DND-41 (cell line): ENCODE results near the gene PRR35.

Experiments used
- ATAC-seq: fragments of 200-7000 bp; cut with Tn5 transposase; 3 replicates; pipeline ENCODE4 v1.9.1; 2021; ENCODE audit warnings: low read depth; ENCODE audit not compliant: insufficient read depth
- DNase-seq: peaks from one replicate; pipeline ENCODE4 v3.0.0-alpha.2; 2020
- H2AFZ ChIP-seq: 2 replicates; pipeline ENCODE4 v1.6.0; 2012; ENCODE audit warnings: low read depth, low read length
- H3K27ac ChIP-seq: 2 replicates; pipeline ENCODE4 v1.5.1; 2012; ENCODE audit warnings: low read length, inconsistent platforms
- H3K27me3 ChIP-seq: fragments of 200-600 bp; sonication (generic); 2 replicates; pipeline ENCODE4 v1.6.0; 2012; ENCODE audit warnings: low read length, mild to moderate bottlenecking, inconsistent platforms; ENCODE audit not compliant: insufficient read depth, poor library complexity
- H3K36me3 ChIP-seq: 2 replicates; pipeline ENCODE4 v1.5.1; 2012; ENCODE audit warnings: low read length, inconsistent platforms; ENCODE audit not compliant: insufficient read depth
- H3K4me1 ChIP-seq: 2 replicates; pipeline ENCODE4 v1.5.1; 2012; ENCODE audit warnings: mild to moderate bottlenecking, low read length; ENCODE audit not compliant: insufficient read depth
- H3K4me2 ChIP-seq: 2 replicates; pipeline ENCODE4 v1.6.0; 2012; ENCODE audit warnings: mild to moderate bottlenecking, moderate library complexity, low read length, inconsistent platforms; ENCODE audit not compliant: insufficient read depth
- H3K4me3 ChIP-seq, 2 experiments: fragments of 200-600 bp in 1 of 2; shearing (Covaris generic) in 1 of 2; 2 replicates each; pipeline ENCODE4 v1.5.1; 2012 to 2016; ENCODE audit warnings: inconsistent platforms in 2 of 2, low read length in 2 of 2, mild to moderate bottlenecking in 2 of 2, low read depth in 1 of 2, moderate library complexity in 1 of 2
- H3K79me2 ChIP-seq: 2 replicates; pipeline ENCODE4 v1.6.0; 2012; ENCODE audit warnings: low read length, inconsistent platforms; ENCODE audit not compliant: insufficient read depth
- H3K9ac ChIP-seq: 2 replicates; pipeline ENCODE4 v1.6.0; 2012; ENCODE audit warnings: low read depth, mild to moderate bottlenecking, inconsistent platforms, low read length, moderate library complexity
- H3K9me3 ChIP-seq: 2 replicates; pipeline ENCODE4 v1.5.1; 2012; ENCODE audit warnings: low read length, moderate library complexity, mild to moderate bottlenecking, inconsistent platforms; ENCODE audit not compliant: insufficient read depth, severe bottlenecking
- H4K20me1 ChIP-seq: 2 replicates; pipeline ENCODE4 v1.6.0; 2012; ENCODE audit warnings: low read length; ENCODE audit not compliant: insufficient read depth
- EZH2 ChIP-seq: IDR thresholded peaks from 3 replicates; pipeline ENCODE4 v1.6.1; 2012; ENCODE audit warnings: borderline replicate concordance, low read depth, mild to moderate bottlenecking, moderate library complexity, low read length, inconsistent platforms; ENCODE audit not compliant: severe bottlenecking
- TF ChIP-seq, protein P1 (sequence below): IDR thresholded peaks from 2 replicates; pipeline ENCODE4 v1.5.1; 2012; ENCODE audit warnings: borderline replicate concordance, low read length, moderate library complexity, mild to moderate bottlenecking; ENCODE audit not compliant: poor library complexity, severe bottlenecking; ENCODE audit errors: extremely low read depth

Gene PRR35

DNA sequence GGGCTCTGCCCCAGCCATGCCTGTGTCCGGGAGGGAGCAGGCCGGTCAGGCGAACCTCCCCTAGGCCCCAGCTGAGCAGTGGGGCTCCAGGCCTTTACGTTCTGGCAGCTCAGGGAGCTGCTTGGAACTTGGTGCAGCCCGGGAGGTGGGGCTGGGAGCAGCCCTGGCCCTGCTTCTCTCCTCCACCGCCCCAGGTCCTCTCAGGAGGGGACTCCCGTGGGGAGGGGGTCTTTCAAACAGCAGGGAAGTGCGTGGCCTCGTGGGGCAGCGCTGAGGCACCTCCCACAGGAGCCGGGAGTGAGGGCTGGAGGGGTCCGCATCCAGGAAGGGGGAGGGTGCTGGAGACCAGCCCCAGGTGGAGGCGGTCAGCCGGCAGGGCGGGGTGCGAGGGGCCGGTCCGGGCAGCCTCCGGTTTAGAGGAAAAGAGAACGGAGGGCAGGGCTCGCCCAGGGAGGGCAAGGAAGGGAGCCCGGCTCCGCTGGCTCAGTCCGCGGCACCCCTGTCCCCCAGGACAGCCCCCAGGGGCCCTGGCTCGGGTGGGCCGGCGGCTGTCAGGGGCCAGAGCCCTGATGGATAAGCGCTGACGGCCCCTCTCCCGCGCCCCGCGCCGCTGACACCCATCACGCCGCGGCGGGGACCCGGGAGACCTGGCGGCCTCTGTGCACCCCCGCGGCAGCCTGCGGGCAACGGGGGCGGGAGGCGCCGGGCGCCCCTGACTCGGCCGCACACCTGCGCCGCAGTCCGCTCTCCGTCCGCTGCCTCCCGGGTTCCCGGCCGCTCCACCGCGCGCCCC lies 587 bp upstream of the PRR35 start:
- no peak for TF ChIP-seq EZH2
- TF ChIP-seq, protein P1, sequence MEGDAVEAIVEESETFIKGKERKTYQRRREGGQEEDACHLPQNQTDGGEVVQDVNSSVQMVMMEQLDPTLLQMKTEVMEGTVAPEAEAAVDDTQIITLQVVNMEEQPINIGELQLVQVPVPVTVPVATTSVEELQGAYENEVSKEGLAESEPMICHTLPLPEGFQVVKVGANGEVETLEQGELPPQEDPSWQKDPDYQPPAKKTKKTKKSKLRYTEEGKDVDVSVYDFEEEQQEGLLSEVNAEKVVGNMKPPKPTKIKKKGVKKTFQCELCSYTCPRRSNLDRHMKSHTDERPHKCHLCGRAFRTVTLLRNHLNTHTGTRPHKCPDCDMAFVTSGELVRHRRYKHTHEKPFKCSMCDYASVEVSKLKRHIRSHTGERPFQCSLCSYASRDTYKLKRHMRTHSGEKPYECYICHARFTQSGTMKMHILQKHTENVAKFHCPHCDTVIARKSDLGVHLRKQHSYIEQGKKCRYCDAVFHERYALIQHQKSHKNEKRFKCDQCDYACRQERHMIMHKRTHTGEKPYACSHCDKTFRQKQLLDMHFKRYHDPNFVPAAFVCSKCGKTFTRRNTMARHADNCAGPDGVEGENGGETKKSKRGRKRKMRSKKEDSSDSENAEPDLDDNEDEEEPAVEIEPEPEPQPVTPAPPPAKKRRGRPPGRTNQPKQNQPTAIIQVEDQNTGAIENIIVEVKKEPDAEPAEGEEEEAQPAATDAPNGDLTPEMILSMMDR, result no peak
- H2AFZ ChIP-seq, result no peak overlapping the region
- no peaks in the 10 kb centered on the region for H3K4me1 ChIP-seq
- H3K27me3 ChIP-seq, result no peaks in the 10 kb centered on the region
- H3K9me3 ChIP-seq, result no peaks in the 10 kb centered on the region
- H3K27ac ChIP-seq, result no peak overlapping the region
- H3K9ac ChIP-seq, result no peak overlapping the region
- ATAC-seq (no peak), DNase-seq (no peak)
- no peaks in the 10 kb centered on the region for H3K36me3 ChIP-seq
- no peak overlapping the region for H3K4me3 ChIP-seq
- H3K4me2 ChIP-seq, result no peak overlapping the region
- H3K79me2 ChIP-seq, result no peaks in the 10 kb centered on the region
- H4K20me1 ChIP-seq, result no peaks in the 10 kb centered on the region; the same call in 1 of the 2 replicates

- ATAC-seq (no peak), DNase-seq (no peak)
- Histone ChIP-seq H4K20me1 (no peaks in the 10 kb centered on the region), H3K9me3 (no peaks in the 10 kb centered on the region), H3K79me2 (no peaks in the 10 kb centered on the region), H3K4me1 (peaks cover 2% of the 10 kb centered on the region; the same call in 1 of the 2 replicates), H3K4me2 (no peak overlapping the region), H2AFZ (no peak overlapping the region), H3K4me3 (no peak overlapping the region), H3K27me3 (no peaks in the 10 kb centered on the region), H3K9ac (no peak overlapping the region), H3K27ac (no peak overlapping the region), H3K36me3 (no peaks in the 10 kb centered on the region)
- TF ChIP-seq, protein P1, result no peak
- TF ChIP-seq EZH2, result no peak
Observed at GRCh38 chr16:560701-561412, 663 bp downstream of the PRR35 start.

GRCh38 chr16:561413-561794 lies 1.2 kb downstream of the PRR35 start:
- H2AFZ ChIP-seq, result no peak overlapping the region
- peaks cover 7% of the 10 kb centered on the region for H3K4me1 ChIP-seq
- H3K36me3 ChIP-seq, result no peaks in the 10 kb centered on the region
- DNase-seq (no peak), ATAC-seq (no peak)
- H4K20me1 ChIP-seq, result no peaks in the 10 kb centered on the region
- H3K9me3 ChIP-seq, result no peaks in the 10 kb centered on the region
- TF ChIP-seq, protein P1, result no peak
- TF ChIP-seq EZH2, result no peak
- H3K27ac ChIP-seq, result no peak overlapping the region
- no peak overlapping the region for H3K4me2 ChIP-seq
- no peak overlapping the region for H3K4me3 ChIP-seq
- H3K79me2 ChIP-seq, result no peaks in the 10 kb centered on the region
- no peaks in the 10 kb centered on the region for H3K27me3 ChIP-seq
- no peak overlapping the region for H3K9ac ChIP-seq
